GM18907 (cell line): ENCODE results near the gene VPS8.

ENCODE experiments used
- ATAC-seq: cut with Tn5 transposase; IDR thresholded peaks from one replicate; pipeline ENCODE4 v1.9.1; 2021; ENCODE audit warnings: mild to moderate bottlenecking, moderate library complexity; ENCODE audit not compliant: unreplicated experiment

Gene VPS8

DNA sequence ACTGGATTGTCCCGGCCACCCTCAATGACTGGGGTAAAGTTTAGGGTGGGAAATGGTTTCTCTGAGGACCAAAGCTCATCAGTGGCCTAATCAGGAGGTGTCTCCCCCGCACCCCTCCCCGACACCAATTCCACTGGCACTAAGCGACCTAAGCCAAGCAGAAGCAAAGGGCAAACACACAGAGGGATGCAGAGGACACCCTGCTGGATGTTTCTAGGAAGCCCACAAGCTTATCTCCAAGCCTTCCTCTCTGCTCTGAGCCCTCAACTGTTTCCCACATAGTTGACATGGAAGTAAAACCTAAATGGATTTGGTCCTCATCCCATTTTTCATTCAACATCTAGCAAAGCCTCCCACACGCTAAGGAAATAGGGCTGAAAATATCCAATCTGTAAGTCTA is 272.4 kb downstream of the VPS8 start:
- no peak for ATAC-seq

DNA sequence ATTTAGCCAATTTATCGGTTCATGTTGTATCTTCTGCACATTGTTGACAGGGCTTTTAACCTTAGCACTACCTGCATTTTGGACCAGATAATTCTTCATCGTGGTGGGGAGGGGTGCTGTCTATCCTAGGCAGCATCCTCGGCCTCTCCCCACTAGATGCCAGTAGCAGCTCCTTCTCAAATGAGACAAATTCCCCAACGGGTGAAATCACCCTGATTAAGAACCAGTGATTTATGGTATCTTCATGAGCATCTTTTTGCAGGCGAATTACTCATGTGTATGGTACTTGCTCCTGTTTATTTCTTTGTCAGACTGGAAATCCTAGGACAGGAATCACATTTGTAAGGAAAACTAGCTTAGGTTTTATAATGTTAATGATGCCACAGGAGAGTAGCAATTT is 272.9 kb downstream of the VPS8 start:
- ATAC-seq, result no peak

DNA sequence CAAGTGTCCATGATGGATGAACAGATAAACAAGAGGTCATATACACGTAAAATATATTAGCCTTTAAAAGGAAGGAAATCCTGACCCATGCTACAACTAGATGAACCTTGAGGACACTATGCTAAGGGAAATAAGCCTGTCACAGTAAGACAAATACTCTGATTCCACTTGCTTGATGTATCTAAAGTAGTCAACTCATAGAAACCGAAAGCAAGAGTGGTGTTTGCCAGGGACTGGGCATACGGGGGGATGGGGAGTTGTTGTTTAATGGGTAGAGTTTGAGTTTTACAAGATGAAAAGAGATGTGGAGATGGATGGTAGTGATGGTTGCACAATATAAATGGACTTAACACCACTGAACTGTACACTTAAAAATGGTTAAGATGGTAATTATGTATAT is 275.5 kb downstream of the VPS8 start:
- no peak for ATAC-seq

DNA sequence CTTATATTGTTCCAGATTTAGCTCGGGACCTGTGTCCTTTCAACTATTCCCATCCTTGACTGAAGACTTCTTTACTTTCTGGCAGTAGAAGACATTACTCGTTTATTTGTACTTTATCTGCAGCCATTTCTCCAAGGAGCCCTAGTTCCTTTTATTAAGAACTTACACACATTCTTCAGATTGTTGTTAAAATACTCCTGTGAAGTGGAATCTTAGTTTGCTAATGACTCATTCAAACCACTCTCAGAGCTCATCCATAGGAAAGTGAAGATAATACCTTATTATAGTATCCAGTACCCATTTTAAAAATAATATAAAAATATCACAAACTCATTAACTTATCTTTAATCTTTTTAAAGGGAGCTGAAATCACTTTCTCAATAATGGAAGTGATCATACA is 277.4 kb downstream of the VPS8 start:
- ATAC-seq, result no peak

DNA sequence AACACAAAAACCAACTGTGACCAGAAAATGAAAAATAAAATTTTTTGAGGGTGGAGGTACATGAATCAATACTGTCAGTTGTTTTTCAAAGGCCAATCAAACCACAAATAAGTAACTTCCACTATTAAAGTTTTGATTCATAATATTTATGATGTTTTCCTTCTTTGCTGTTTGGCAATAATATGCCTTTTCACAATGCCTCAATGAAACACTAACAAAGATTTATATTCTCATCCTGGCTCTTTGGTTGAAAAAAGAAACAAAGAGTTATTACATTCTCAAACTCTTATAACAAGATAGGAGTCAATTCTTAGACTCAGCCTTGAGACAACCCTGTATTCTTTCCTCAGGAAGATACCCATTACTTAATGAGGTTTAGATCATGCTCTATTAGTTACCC is 277.8 kb downstream of the VPS8 start:
- no peak for ATAC-seq

DNA sequence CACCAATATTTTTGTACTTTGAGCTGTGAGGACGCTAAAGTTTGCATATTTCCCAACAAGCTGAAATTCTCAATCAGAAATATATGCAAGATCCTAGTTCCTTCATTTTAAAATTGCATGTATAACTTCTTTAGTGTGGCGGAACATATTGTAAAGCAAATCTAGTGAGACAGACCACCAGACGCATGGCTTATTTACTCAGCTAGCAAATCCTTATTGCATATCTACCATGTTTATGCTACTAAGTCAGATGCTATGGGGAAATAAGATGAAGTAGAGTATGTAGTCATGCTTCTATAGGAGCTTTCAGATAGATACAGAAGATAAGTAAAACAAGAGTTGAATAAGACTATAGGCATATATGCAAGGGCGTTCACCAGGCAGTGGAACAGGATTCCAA is 278.8 kb downstream of the VPS8 start:
- ATAC-seq, result no peak

DNA sequence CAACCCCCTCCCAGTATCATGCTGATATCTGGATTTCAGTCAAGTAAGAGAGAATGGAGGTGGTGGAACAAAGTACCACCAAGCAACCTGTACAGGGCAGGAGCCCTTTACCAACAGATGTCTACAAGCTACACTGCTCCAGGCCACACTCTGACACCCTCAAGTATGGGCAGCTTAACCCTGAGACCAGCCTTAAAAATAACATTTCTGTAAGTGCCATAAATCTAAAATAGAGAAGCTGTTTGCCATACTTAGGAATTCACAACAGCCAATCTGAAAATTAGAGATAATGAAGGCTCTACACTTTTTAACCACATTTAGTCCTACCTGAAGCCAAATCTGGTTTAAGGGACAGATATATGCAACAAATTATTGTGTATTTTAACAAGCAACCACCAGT is 281.1 kb downstream of the VPS8 start:
- ATAC-seq, result no peak

DNA sequence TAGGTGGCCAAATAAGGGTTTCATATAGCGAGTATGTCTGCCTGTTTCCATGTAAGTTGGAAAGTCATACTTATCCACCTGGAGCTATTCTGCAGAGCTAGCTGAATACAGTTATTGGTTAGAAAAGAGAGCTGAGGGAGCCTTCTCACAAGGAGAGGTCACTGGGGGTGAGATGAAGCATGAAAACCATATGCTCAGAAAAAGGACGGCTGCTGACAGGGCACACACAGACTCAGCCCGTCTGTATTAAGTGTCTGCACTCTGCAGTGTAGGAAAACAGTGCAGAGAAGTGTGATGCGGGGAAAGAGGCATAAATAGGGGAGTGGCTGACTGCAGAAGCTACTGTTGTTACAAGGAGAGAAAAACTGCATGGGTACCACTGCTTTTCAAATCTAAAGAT is 282.7 kb downstream of the VPS8 start:
- ATAC-seq, result no peak
